NOMO-1 treated with DMSO at 0.1 percent for 48 hours (cell line): ENCODE data around the gene LIPG.

Experiments used
- DNase-seq: peaks from one replicate; lab custom pipeline; 2025; ENCODE audit not compliant: unreplicated experiment; lab: John Stamatoyannopoulos, UW

LIPG gene

DNA sequence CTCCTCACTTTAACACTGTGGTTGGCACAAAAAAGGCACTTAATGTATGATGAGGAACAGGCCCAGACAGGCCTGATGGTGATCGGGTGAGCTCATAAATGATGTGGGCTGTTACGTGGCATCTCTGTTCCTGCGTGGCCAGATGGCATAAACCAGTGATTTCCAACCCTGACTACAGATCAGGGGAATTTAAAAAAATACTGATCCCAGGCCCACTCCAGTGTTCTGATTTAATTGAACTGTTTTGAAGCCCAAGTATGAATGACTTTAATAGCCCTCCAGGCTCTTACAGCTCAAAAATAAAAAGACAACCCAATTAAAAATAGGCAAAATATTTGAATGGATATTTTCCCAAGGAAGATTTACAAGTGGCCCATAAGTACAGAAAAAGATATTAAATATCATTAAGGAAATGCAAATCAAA lies 48.2 kb downstream of the LIPG start:
- no peak for DNase-seq

GRCh38 chr18:49611316-49611715 lies 49.5 kb downstream of the LIPG start:
- no peak for DNase-seq

GRCh38 chr18:49612515-49613033 lies 50.7 kb downstream of the LIPG start:
- no peak for DNase-seq

GRCh38 chr18:49613141-49613640 lies 51.3 kb downstream of the LIPG start:
- DNase-seq, result no peak

DNA sequence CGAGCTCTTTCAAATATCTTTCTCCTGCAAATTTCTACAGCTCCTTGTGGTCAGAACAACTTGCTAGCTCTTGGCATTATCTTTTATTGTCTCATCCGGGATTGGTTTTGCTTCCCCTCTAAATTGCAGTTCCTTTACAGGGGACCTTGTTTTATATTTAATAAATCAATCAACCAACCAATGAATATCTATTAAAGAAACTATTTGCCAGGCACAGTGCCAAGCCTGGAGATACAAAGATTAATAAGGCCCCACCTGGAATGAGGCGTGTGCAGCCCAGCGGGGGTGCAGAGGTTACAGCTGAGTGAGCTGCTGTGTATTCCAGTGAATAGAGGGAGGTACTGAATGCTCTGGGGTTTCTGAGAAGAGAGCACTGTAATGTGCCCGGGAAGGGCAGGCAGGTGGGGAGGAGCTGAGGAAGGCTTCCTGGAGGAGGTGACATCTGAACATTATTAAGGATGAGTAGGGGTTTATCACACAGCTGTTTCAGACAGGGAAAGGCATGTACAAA lies 51.8 kb downstream of the LIPG start:
- DNase-seq, result peak; percentile 10

DNA sequence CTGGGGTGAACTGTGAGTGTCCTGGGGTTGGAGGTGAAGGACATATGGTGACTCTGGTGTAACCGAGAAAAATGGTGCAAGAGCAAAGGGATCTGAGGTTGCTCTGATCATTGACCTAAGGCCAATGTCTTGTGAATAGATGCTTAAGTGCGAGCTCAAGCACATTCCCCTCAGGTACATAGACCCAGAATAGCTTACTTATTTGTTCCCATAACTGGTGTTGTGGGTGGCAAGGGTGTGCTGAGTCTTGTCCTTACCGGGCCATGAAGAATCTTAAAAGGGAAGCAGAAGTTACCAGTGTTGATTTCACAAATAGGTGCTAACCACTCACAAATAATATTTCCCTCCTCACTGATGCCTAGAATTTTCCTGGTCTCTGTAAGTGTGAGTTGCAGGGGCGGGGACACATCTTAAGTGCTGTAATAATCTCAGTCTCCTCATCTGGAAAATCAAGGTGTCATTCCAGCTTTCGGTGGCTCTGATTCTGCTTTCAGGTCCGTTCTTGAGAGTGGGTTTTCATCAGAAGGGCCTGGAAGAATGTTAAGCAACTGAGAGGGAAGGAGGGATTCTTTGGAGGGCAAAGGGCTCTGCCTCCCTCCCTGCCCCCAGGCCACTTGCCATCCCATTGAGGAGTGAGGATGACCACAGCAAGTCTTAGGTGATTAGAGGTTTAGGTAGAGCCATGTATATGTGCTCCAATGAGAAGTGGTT lies 54.9 kb downstream of the LIPG start:
- no peak for DNase-seq

DNA sequence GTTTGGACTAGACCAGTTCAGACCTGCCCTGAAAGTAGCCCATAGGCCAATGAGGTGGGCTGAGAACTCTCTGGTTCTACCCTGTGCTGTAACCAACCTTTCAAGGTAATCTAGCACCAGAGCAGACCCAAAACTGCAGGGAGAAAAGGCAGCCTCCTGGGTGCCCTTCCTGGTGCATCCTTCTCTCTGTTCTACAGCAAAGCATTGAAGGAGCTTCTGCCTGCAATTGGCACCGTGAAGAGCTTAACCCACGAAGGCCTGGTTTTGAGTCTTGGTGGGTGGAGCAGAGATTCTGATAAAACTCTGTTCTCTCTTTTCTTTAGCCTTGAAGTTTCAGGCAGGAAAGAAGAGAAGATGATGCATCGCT lies 55.5 kb downstream of the LIPG start:
- no peak for DNase-seq

DNA sequence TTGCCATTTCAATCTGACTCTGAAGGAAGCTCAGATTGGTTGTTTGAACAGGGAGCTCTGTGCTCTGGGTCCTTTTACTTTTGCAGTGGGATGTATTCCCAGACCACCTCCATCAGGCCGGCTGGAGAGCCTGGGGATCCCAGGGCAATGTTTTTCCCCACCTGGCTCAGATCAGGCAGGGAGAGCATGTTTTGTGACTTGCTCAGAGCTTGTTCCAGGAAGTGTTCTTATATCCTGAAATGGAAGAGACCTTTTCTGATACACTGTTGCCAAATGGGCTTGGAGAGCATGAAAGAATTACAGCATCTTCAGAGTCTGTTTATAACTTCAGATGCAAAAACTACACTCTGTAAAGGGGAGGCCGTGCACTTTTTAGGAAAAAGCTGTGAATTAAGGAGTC lies 56.0 kb downstream of the LIPG start:
- DNase-seq, result no peak

DNA sequence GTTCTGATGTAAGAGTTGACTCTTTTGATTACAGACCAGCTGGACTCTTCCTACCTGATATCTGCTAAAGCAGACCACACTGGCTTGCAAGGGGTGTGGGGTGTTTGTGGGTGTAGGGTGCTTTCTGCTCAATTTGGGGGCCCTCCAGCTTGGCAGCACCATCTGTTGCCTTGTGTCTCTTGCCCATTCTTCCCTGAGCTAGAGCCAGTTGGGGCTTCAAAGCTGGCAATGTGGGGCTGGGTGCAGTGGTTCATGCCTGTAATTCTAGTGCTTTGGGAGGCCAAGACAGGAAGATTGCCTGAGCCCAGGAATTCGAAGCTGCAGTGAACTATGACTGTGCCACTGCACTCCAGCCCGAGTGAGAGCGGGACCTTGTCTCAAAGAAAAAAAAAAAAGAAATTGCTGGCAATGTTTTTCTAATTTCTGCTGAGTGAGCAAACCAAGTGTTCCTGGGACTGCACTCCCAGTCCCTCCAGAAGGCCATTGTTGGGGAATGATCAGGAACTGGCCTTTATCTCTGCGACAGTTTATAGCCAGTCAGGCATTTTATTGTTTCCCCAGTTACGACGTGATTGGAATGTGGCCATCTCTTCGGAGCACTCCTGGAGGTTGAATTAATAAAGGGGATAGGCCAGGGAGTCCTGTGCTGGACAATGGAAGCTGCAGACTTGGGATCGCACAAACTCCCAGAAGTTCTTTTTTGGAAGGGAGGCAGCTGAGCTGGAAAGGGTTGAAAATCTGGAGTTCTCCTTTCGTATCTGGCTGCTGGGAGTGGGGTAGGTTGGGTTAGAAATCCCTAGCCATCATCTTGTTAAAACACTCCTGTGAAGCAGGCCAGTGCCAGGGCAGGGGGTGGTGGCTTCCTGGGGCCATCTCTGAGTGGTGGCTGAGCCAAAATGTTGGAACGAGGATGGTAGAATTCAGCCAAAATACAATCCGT lies 57.2 kb downstream of the LIPG start:
- no peak for DNase-seq

DNA sequence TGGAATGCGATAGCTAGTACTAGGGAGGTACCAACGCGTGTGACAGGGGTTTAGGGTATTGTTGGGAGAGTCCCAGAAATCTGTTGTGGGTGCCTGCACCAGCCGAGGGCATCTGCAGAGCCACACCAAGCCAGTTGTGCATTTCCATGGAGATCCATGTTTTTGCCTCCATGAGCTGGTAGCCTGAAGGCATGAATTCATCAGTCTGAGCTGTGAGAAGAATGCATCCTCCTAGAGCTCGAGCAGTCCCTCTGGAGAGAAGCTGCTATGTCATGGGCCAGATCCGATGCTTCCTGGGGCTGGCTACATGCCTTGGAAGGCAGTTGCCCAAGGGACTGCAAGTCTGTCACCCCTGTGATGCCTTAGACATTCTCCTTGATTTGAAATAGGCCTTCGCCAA lies 57.9 kb downstream of the LIPG start:
- DNase-seq, result no peak

GRCh38 chr18:49621301-49621700 lies 59.4 kb downstream of the LIPG start:
- no peak for DNase-seq

GRCh38 chr18:49621717-49622351 lies 60.0 kb downstream of the LIPG start:
- no peak for DNase-seq

- DNase-seq, result no peak
Measured at GRCh38 chr18:49623571-49623970, 61.7 kb downstream of the LIPG start.

- DNase-seq, result no peak
Measured at GRCh38 chr18:49625021-49625691, 63.3 kb downstream of the LIPG start.

GRCh38 chr18:49626842-49627467 lies 65.1 kb downstream of the LIPG start:
- peak; percentile 10 for DNase-seq

DNA sequence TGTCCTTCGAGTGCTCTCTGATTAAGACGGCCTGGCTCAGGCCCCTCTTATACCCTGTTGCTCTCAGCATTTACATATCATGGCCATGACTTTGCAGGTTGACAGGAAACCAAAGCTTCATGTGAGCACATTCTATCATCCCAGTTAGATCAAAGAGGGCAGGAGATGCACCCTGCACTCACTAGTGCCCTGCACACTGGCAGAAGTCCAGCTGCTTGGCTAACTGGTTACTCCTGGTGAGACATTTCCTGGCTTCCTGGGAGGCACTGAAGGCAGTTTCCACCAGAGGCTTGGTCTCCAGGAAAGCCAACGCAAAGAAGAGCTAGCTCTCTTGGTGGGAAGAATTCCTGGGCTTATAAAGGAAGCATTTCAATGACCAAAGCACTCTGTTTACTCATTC lies 66.3 kb downstream of the LIPG start:
- no peak for DNase-seq

GRCh38 chr18:49628881-49629795 lies 67.3 kb downstream of the LIPG start:
- DNase-seq, result no peak

DNA sequence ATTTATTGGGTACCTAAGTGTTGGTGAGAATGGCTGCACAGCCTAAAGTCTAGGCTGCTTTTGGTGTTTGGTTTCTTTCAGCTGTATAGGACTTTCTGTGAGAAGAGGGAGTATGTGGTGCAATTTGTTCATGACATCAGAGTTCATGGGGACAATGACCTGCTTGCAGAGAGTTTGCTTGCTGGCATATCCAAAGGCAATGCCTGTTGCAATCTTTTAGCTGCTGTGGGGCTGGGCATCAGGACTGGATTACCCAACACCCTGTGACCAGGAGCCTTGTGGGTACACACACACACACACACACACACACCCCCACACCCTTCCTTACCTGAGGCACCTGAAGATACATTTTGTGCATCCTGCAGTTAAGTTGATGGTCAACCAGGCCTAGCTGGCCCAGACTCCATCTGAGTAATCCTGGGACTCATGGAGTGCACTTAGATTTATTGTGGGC lies 68.4 kb downstream of the LIPG start:
- DNase-seq, result no peak
